ENCODE measurements around the gene HIP1R.

The HIP1R gene

GRCh38 chr12:122790393-122791075 is 44.7 kb upstream of the HIP1R start:
- CTCF ChIA-PET, result no interaction called here
- POLR2A ChIA-PET, result no interaction called here
- no peak for DNase-seq (ENCODE audit: extremely low spot score)

GRCh38 chr12:122793685-122794106 is 41.6 kb upstream of the HIP1R start:
- POLR2A ChIA-PET, result interaction anchor here (0.9 kb wide), 1 partner anchor 439 kb away, joined by 4 read pairs; no protein-coding TSS in a partner anchor
- DNase-seq (ENCODE audit: extremely low spot score), result peak; percentile 61
- TF ChIP-seq, protein P1, sequence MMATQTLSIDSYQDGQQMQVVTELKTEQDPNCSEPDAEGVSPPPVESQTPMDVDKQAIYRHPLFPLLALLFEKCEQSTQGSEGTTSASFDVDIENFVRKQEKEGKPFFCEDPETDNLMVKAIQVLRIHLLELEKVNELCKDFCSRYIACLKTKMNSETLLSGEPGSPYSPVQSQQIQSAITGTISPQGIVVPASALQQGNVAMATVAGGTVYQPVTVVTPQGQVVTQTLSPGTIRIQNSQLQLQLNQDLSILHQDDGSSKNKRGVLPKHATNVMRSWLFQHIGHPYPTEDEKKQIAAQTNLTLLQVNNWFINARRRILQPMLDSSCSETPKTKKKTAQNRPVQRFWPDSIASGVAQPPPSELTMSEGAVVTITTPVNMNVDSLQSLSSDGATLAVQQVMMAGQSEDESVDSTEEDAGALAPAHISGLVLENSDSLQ (IDR thresholded peaks at IDR 0.05), result no peak
- no peak for TF ChIP-seq SUZ12 (IDR thresholded peaks at IDR 0.05)
- no peak for TF ChIP-seq NFRKB (IDR thresholded peaks at IDR 0.05)
- no peak for TF ChIP-seq FOXK2 (IDR thresholded peaks at IDR 0.05)
- TF ChIP-seq LEF1 (IDR thresholded peaks at IDR 0.05; ENCODE audit: borderline replicate concordance), result no peak
- TF ChIP-seq HDGF (IDR thresholded peaks at IDR 0.05; ENCODE audit: borderline replicate concordance), result no peak
- TF ChIP-seq ZNF384 (IDR thresholded peaks at IDR 0.05), result no peak
- TF ChIP-seq ELF4 (IDR thresholded peaks at IDR 0.05), result no peak
- CTCF ChIA-PET, result interaction anchor here (0.5 to 2.2 kb wide), 19 partner anchors 8 to 156 kb away, joined by 3 to 7 read pairs (median 3); no protein-coding TSS in a partner anchor

More at GRCh38 chr12:122790393-122791075, 44.7 kb upstream of the HIP1R start:
- no peak for TF ChIP-seq LEF1 (IDR thresholded peaks at IDR 0.05; ENCODE audit: borderline replicate concordance)
- TF ChIP-seq, protein P1 (IDR thresholded peaks at IDR 0.05), result no peak
- TF ChIP-seq TARDBP (IDR thresholded peaks at IDR 0.05), result no peak
- no peak for TF ChIP-seq FOXA1 (IDR thresholded peaks at IDR 0.05)
- no peak for TF ChIP-seq SUZ12 (IDR thresholded peaks at IDR 0.05)

- CTCF ChIA-PET, result no interaction called here
Observed at GRCh38 chr12:122795807-122796206, 39.5 kb upstream of the HIP1R start.

GRCh38 chr12:122799641-122800243 is 35.5 kb upstream of the HIP1R start:
- TF ChIP-seq HDGF (IDR thresholded peaks at IDR 0.05; ENCODE audit: borderline replicate concordance), result no peak
- no peak for TF ChIP-seq ELF4 (IDR thresholded peaks at IDR 0.05)
- no peak for TF ChIP-seq SUZ12 (IDR thresholded peaks at IDR 0.05)
- no peak for TF ChIP-seq LEF1 (IDR thresholded peaks at IDR 0.05; ENCODE audit: borderline replicate concordance)
- no peak for TF ChIP-seq L3MBTL2 (conservative IDR thresholded peaks at IDR 0.05)
- TF ChIP-seq, protein P1 (IDR thresholded peaks at IDR 0.05), result no peak
- no peak for TF ChIP-seq FOXA1 (IDR thresholded peaks at IDR 0.05)
- TF ChIP-seq NFRKB (IDR thresholded peaks at IDR 0.05), result no peak
- TF ChIP-seq ARNT (IDR thresholded peaks at IDR 0.05), result no peak
- TF ChIP-seq CTBP1 (IDR thresholded peaks at IDR 0.05; ENCODE audit: borderline replicate concordance), result no peak
- TF ChIP-seq TARDBP (IDR thresholded peaks at IDR 0.05), result no peak
- TF ChIP-seq ZNF384 (IDR thresholded peaks at IDR 0.05), result no peak
- TF ChIP-seq BHLHE40 (IDR thresholded peaks at IDR 0.05; ENCODE audit: borderline replicate concordance), result no peak
- no peak for TF ChIP-seq SP1 (IDR thresholded peaks at IDR 0.05)
- TF ChIP-seq FOXM1 (IDR thresholded peaks at IDR 0.05; ENCODE audit: borderline replicate concordance), result no peak
- no peak for TF ChIP-seq FOXK2 (IDR thresholded peaks at IDR 0.05)
- ChIA-PET CTCF (no interaction called here), POLR2A (no interaction called here)
- DNase-seq (ENCODE audit: extremely low spot score), result no peak

More at GRCh38 chr12:122795807-122796206, 39.5 kb upstream of the HIP1R start:
- no peak for TF ChIP-seq L3MBTL2 (conservative IDR thresholded peaks at IDR 0.05)
- TF ChIP-seq LEF1 (IDR thresholded peaks at IDR 0.05; ENCODE audit: borderline replicate concordance), result no peak
- TF ChIP-seq NFRKB (IDR thresholded peaks at IDR 0.05), result no peak
- TF ChIP-seq BHLHE40 (IDR thresholded peaks at IDR 0.05; ENCODE audit: borderline replicate concordance), result no peak
- TF ChIP-seq SP1 (IDR thresholded peaks at IDR 0.05), result no peak
- TF ChIP-seq FOXK2 (IDR thresholded peaks at IDR 0.05), result no peak
- no peak for TF ChIP-seq TARDBP (IDR thresholded peaks at IDR 0.05)
- TF ChIP-seq FOXA1 (IDR thresholded peaks at IDR 0.05), result no peak
- no peak for TF ChIP-seq FOXM1 (IDR thresholded peaks at IDR 0.05; ENCODE audit: borderline replicate concordance)
- TF ChIP-seq ARNT (IDR thresholded peaks at IDR 0.05), result no peak
- TF ChIP-seq HDGF (IDR thresholded peaks at IDR 0.05; ENCODE audit: borderline replicate concordance), result no peak
- TF ChIP-seq SUZ12 (IDR thresholded peaks at IDR 0.05), result no peak
- TF ChIP-seq, protein P1 (IDR thresholded peaks at IDR 0.05), result no peak
- no peak for DNase-seq (ENCODE audit: extremely low spot score)
- POLR2A ChIA-PET, result no interaction called here

GRCh38 chr12:122803937-122804336 is 31.3 kb upstream of the HIP1R start:
- ChIA-PET POLR2A (no interaction called here), CTCF (interaction anchor here (2.3 kb wide), 1 partner anchor 10 kb away, joined by 6 read pairs; no protein-coding TSS in a partner anchor)
- DNase-seq (ENCODE audit: extremely low spot score), result no peak

More at GRCh38 chr12:122803937-122804336, 31.3 kb upstream of the HIP1R start:
- TF ChIP-seq ELF4 (IDR thresholded peaks at IDR 0.05) (no peak), BHLHE40 (IDR thresholded peaks at IDR 0.05; ENCODE audit: borderline replicate concordance) (no peak), FOXK2 (IDR thresholded peaks at IDR 0.05) (no peak), HDGF (IDR thresholded peaks at IDR 0.05; ENCODE audit: borderline replicate concordance) (no peak), NFRKB (IDR thresholded peaks at IDR 0.05) (no peak), FOXM1 (IDR thresholded peaks at IDR 0.05; ENCODE audit: borderline replicate concordance) (no peak), L3MBTL2 (conservative IDR thresholded peaks at IDR 0.05) (no peak), TARDBP (IDR thresholded peaks at IDR 0.05) (no peak), LEF1 (IDR thresholded peaks at IDR 0.05; ENCODE audit: borderline replicate concordance) (no peak), SUZ12 (IDR thresholded peaks at IDR 0.05) (no peak)
- TF ChIP-seq, protein P1 (IDR thresholded peaks at IDR 0.05), result no peak
